Transverse colon (tissue), 4 donors: ENCODE measurements around the gene BDKRB2.

Experiments
- CTCF ChIP-seq, 5 experiments: fragments of 200-600 bp in 3 of 5; fragments of 450-650 bp in 2 of 5; sonication (generic) in 3 of 5; IDR thresholded peaks; 1 replicate in 2 of 5; 2 replicates in 3 of 5; pipeline ENCODE4 v1.5.1; 2016 to 2017; ENCODE audit warnings: antibody characterized with exemption in 5 of 5, inconsistent platforms in 3 of 5, mild to moderate bottlenecking in 2 of 5, moderate library complexity in 1 of 5
- POLR2A ChIP-seq: fragments of 450-650 bp; IDR thresholded peaks from one replicate; pipeline ENCODE4 v1.6.1; 2016; ENCODE audit warnings: antibody characterized with exemption, mild to moderate bottlenecking, moderate library complexity
- POLR2AphosphoS5 ChIP-seq, 3 donors: sonication (generic); formaldehyde crosslinking; IDR thresholded peaks; one replicate each; pipeline ENCODE4 v1.6.1; 2016; ENCODE audit warnings: antibody characterized with exemption in 3 of 3

- no peak for TF ChIP-seq POLR2AphosphoS5 (IDR thresholded peaks at IDR 0.05)
- TF ChIP-seq CTCF (IDR thresholded peaks at IDR 0.05): no peak
- TF ChIP-seq POLR2A: no peak
These were observed 83.2 kb downstream of the BDKRB2 start for GRCh38 chr14:96287856-96288255.
